ENCODE results near the gene APPBP2.

DNA sequence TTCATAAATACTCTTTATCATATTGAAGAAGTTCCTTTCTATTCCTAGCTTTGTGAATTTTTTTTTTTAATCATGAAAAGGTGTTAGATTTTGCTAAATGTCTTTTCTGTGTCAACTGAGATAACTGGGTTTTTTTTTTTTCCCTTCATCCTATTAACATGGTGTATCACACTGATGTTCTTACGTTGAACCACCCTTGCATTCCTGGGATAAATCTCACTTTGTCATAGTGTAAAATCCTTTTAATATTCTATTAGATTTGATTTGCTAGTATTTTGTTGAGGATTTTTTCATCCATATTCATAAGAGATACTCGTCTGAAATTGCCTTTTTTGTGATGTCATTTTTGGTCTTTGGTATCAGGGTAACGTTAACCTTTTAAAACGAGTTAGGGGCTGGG lies 54.6 kb downstream of the APPBP2 start:
- TF ChIP-seq ZNF274 (IDR thresholded peaks at IDR 0.05; ENCODE audit: low read depth, low read length) (no peak), YY1 (IDR thresholded peaks at IDR 0.05; ENCODE audit: insufficient read depth, insufficient read length) (no peak), SUZ12 (IDR thresholded peaks at IDR 0.05; ENCODE audit: extremely low read depth, insufficient read depth, insufficient read length) (no peak)
